Prostate gland (tissue), 2 donors: Measurements from ENCODE around the gene PLCB1. TPM values are rescaled to one million over a fixed set of nuclear protein-coding genes. Genes with fewer than 3 reads are reported as not detected.

ENCODE experiments used
- DNase-seq: peaks from one replicate; pipeline ENCODE4 v3.0.0-alpha.2; 2019; ENCODE audit warnings: low spot score
- H3K27ac ChIP-seq, 2 donors: fragments of 200-600 bp; sonication (generic); 2 replicates each; pipeline ENCODE4 v1.5.1; 2017 to 2019
- H3K27me3 ChIP-seq: fragments of 200-600 bp; sonication (generic); replicated peaks from 2 replicates; pipeline ENCODE4 v1.5.1; 2019; ENCODE audit not compliant: insufficient read depth
- H3K36me3 ChIP-seq, 2 donors: fragments of 200-600 bp; sonication (generic); 1 replicate in 1 of 2; 2 replicates in 1 of 2; pipeline versions ENCODE4 v1.5.1 to v1.8.1; 2017 to 2019
- H3K4me1 ChIP-seq: fragments of 200-600 bp; sonication (generic); replicated peaks from 2 replicates; pipeline ENCODE4 v1.5.1; 2019
- H3K4me3 ChIP-seq, 2 donors: fragments of 200-600 bp; sonication (generic); 2 replicates each; pipeline ENCODE4 v1.5.1; 2017 to 2019
- H3K9me3 ChIP-seq: fragments of 200-600 bp; sonication (generic); 2 replicates; pipeline ENCODE4 v1.5.1; 2017
- POLR2A ChIP-seq: fragments of 450-650 bp; IDR thresholded peaks from one replicate; pipeline ENCODE4 v1.6.1; 2016; ENCODE audit warnings: antibody characterized with exemption, mild to moderate bottlenecking
- POLR2AphosphoS5 ChIP-seq: sonication (generic); formaldehyde crosslinking; IDR thresholded peaks from one replicate; pipeline ENCODE4 v1.6.1; 2017; ENCODE audit warnings: antibody characterized with exemption
- whole genome bisulfite sequencing: methylation state at CpG from one replicate; pipeline ENCODE4 v1.1.5; 2018; 5-methylcytosine and 5-hydroxymethylcytosine counted together
- intact Hi-C: fragments of 100-400 bp; cut with DNase I; formaldehyde crosslinking; loops from one replicate; pipeline ENCODE4 v1.14.2; 2022
- total RNA-seq, 2 donors: library from RNA; depleted of rRNA; stranded (reverse); fragments of >200 nt; gene quantifications; one replicate each; pipeline ENCODE4 v1.1.0, GENCODE V29; 2016
- TF ChIP-seq, protein P1 (sequence below), 4 experiments: fragments of 200-600 bp in 2 of 4; fragments of 450-650 bp in 2 of 4; sonication (generic) in 2 of 4; IDR thresholded peaks; 1 replicate in 3 of 4; 2 replicates in 1 of 4; pipeline ENCODE4 v1.5.1; 2016 to 2019; ENCODE audit warnings: antibody characterized with exemption in 4 of 4, mild to moderate bottlenecking in 2 of 4, moderate library complexity in 2 of 4

The PLCB1 gene
- total RNA-seq, 2 donors from 2014 or later: 24.3 to 26.3 TPM

DNA sequence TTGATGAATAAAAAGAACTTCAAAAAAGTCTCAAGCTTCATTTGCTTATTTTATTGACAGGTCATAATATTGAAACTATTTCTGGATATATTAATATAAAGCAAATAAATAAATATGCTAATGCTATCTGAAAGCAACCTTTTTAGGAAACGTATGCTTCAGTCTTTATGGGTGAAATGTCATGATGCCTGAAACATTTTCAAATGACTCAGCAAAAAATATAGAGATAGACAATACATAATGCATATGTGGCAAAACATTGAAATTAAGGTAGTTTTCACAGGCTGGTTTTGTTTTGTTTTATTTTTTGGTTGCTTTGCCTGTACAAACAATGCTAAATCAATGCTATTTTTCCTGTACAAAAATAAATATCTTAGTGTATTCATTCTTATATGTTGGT is 742.4 kb downstream of the PLCB1 start:
- TF ChIP-seq POLR2AphosphoS5 (no peak), POLR2A (no peak)
- TF ChIP-seq, protein P1, sequence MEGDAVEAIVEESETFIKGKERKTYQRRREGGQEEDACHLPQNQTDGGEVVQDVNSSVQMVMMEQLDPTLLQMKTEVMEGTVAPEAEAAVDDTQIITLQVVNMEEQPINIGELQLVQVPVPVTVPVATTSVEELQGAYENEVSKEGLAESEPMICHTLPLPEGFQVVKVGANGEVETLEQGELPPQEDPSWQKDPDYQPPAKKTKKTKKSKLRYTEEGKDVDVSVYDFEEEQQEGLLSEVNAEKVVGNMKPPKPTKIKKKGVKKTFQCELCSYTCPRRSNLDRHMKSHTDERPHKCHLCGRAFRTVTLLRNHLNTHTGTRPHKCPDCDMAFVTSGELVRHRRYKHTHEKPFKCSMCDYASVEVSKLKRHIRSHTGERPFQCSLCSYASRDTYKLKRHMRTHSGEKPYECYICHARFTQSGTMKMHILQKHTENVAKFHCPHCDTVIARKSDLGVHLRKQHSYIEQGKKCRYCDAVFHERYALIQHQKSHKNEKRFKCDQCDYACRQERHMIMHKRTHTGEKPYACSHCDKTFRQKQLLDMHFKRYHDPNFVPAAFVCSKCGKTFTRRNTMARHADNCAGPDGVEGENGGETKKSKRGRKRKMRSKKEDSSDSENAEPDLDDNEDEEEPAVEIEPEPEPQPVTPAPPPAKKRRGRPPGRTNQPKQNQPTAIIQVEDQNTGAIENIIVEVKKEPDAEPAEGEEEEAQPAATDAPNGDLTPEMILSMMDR (IDR thresholded peaks at IDR 0.05): no peak
- Histone ChIP-seq H3K4me1 (no peaks in the 10 kb centered on the region), H3K4me3 (no peak overlapping the region), H3K27ac (no peak overlapping the region), H3K36me3 (no peaks in the 10 kb centered on the region), H3K9me3 (no peaks in the 10 kb centered on the region), H3K27me3 (no peaks in the 10 kb centered on the region)
- no peak for DNase-seq
- intact Hi-C loops: no loop called here
- 81% methylated on average over 1 of the region's 1 CpG for WGBS

DNA sequence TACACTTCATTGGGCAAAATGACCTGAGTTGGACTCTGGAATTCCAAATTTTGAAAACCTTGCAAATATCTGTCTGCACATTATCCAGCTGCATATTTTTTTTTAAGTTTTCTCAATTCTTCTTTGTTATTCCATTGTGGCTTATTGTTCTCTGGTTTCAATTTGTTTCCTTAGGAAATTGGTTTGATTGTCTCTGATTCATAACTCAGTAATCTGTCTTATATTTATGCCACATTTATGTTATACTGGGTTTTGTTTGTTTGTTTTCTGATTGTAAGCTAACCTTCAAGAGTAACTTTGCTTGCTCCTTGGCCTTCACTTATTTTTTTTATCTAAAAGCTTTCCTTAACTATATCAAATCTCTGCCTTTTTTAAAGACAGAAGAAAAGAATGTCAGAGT is 743.5 kb downstream of the PLCB1 start:
- H3K4me1 ChIP-seq: no peaks in the 10 kb centered on the region
- H3K36me3 ChIP-seq: no peaks in the 10 kb centered on the region
- no peak for TF ChIP-seq POLR2A
- no peak for TF ChIP-seq POLR2AphosphoS5
- TF ChIP-seq, protein P1 (IDR thresholded peaks at IDR 0.05): no peak
- no peak for DNase-seq
- intact Hi-C loops: no loop called here
- no peak overlapping the region for H3K4me3 ChIP-seq
- H3K9me3 ChIP-seq: no peaks in the 10 kb centered on the region
- H3K27ac ChIP-seq: no peak overlapping the region
- H3K27me3 ChIP-seq: no peaks in the 10 kb centered on the region

DNA sequence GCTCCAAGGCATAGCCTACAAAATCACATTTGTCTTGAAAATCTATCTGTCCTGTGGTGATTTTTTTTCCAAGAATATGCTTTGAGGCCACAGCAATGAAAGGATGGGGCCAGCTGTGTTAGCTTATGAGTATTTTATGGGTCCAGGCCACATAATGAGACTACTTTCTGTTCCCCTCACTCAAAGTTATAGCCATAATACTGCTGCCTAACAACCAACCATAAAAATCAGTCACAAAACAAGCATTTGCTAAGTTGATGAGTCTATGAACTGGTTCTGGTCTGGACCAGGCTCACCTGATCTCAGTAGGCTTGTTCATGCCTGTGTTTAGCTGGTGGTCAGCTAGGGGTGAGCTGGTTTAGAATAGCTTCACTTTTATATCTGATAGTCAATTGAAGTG is 744.3 kb downstream of the PLCB1 start:
- H3K27me3 ChIP-seq: no peaks in the 10 kb centered on the region
- no peak for DNase-seq
- H3K27ac ChIP-seq: no peak overlapping the region
- H3K4me1 ChIP-seq: no peaks in the 10 kb centered on the region
- intact Hi-C loops: no loop called here
- H3K4me3 ChIP-seq: no peak overlapping the region
- H3K36me3 ChIP-seq: no peaks in the 10 kb centered on the region
- TF ChIP-seq, protein P1 (IDR thresholded peaks at IDR 0.05): no peak
- TF ChIP-seq POLR2AphosphoS5 (no peak), POLR2A (no peak)
- H3K9me3 ChIP-seq: no peaks in the 10 kb centered on the region

DNA sequence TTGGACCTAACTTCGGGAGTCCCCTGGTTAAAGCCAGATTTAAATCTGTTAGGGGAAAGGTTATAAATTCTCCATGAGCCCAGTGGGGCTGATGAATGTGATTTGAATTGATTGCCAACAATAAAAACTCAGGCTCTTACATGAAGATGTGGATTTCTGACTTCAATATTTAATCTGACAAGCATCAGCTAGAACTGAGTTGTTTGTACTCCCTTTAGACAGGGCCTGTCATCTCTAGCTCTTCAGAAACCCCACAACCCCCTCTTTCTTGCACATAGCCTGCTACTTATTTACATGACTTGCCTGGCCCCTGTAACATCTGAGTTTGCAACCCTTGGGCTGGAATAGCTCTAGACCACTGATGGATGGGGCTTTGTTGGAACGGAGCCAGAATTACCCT is 745.2 kb downstream of the PLCB1 start:
- Histone ChIP-seq H3K27me3 (no peaks in the 10 kb centered on the region), H3K9me3 (no peaks in the 10 kb centered on the region), H3K36me3 (no peaks in the 10 kb centered on the region), H3K4me3 (no peak overlapping the region), H3K4me1 (no peaks in the 10 kb centered on the region), H3K27ac (no peak overlapping the region)
- TF ChIP-seq POLR2A: no peak
- no peak for TF ChIP-seq POLR2AphosphoS5
- TF ChIP-seq, protein P1 (IDR thresholded peaks at IDR 0.05): no peak
- WGBS: 73% methylated on average over 2 of the region's 2 CpGs
- no peak for DNase-seq
- intact Hi-C loops: no loop called here

DNA sequence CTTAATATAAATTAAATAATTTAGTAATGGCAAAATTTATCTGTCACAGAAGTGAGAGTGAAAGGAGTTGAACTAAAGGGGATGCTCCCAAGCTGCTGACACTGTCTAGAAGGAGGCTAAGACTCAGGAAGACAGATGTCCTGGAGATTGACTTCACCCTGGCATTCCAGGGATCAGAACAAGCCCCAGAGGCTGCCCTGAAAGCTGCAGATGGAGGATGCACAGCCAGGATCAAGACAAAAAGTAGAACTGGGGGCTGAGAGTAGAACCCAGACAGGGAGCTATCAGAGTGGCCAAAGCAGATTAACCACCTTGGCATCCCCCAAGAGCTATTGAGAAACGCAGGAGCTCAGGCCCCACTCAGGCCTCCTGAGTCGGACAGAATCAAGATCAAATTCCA is 747.6 kb downstream of the PLCB1 start:
- intact Hi-C loops: no loop called here
- 73% methylated on average over 2 of the region's 2 CpGs for WGBS

More for the DNA sequence above, 747.6 kb downstream of the PLCB1 start:
- no peaks in the 10 kb centered on the region for H3K36me3 ChIP-seq
- DNase-seq: no peak
- no peak overlapping the region for H3K4me3 ChIP-seq
- TF ChIP-seq POLR2AphosphoS5 (no peak), POLR2A (no peak)
- TF ChIP-seq, protein P1 (IDR thresholded peaks at IDR 0.05): no peak
- no peak overlapping the region for H3K27ac ChIP-seq
- no peaks in the 10 kb centered on the region for H3K4me1 ChIP-seq
- no peaks in the 10 kb centered on the region for H3K9me3 ChIP-seq
- H3K27me3 ChIP-seq: no peaks in the 10 kb centered on the region
